GM20431 (cell line): ENCODE measurements around the gene C20orf144.

Source experiments
- in situ Hi-C: fragments of 300-500 bp; cut with MseI, MboI; formaldehyde crosslinking; loops from one replicate; pipeline ENCODE4 v1.15.0; 2020; ENCODE audit warnings: low sequenced_read_pairs; ENCODE audit not compliant: unreplicated experiment

C20orf144 gene

GRCh38 chr20:33674294-33675135 lies 12.4 kb downstream of the C20orf144 start, which contains the start of gene NECAB3:
Gene NECAB3, minus strand, starts transcription at chr20:33674428. Its CDS starts 76 bp downstream, at chr20:33674352.
- in situ Hi-C loops, result no loop called here

- in situ Hi-C loops, result no loop called here
Measured at GRCh38 chr20:33675136-33675959, 13.2 kb downstream of the C20orf144 start.

GRCh38 chr20:33676121-33676520 lies 14.0 kb downstream of the C20orf144 start:
- in situ Hi-C loops, result no loop called here

- in situ Hi-C loops, result no loop called here
Measured at GRCh38 chr20:33676652-33677645, 14.8 kb downstream of the C20orf144 start.

- in situ Hi-C loops, result no loop called here
Measured at GRCh38 chr20:33677991-33678702, 16.0 kb downstream of the C20orf144 start.

- in situ Hi-C loops, result no loop called here
Measured at GRCh38 chr20:33679758-33680485, 17.8 kb downstream of the C20orf144 start.

GRCh38 chr20:33680686-33681085 lies 18.6 kb downstream of the C20orf144 start:
- in situ Hi-C loops, result no loop called here

- in situ Hi-C loops, result no loop called here
Measured at GRCh38 chr20:33681288-33681687, 19.2 kb downstream of the C20orf144 start.

GRCh38 chr20:33681728-33682353 lies 19.7 kb downstream of the C20orf144 start:
- in situ Hi-C loops, result no loop called here

GRCh38 chr20:33684533-33685327 lies 22.6 kb downstream of the C20orf144 start:
- in situ Hi-C loops, result no loop called here

GRCh38 chr20:33685328-33686099 lies 23.4 kb downstream of the C20orf144 start:
- in situ Hi-C loops, result no loop called here

- in situ Hi-C loops, result no loop called here
Measured at GRCh38 chr20:33686100-33686983, 24.2 kb downstream of the C20orf144 start, which contains the start of gene E2F1. Gene E2F1, minus strand, starts transcription at chr20:33686385. Its CDS starts 121 bp downstream, at chr20:33686264.

GRCh38 chr20:33686984-33687366 lies 24.8 kb downstream of the C20orf144 start:
- in situ Hi-C loops, result no loop called here

GRCh38 chr20:33687370-33687915 lies 25.3 kb downstream of the C20orf144 start:
- in situ Hi-C loops, result no loop called here
